GM21381 (cell line): Measurements from ENCODE around the gene PEX5L.

ENCODE experiments used
- ATAC-seq: cut with Tn5 transposase; IDR thresholded peaks from one replicate; pipeline ENCODE4 v1.9.1; 2021; ENCODE audit warnings: mild to moderate bottlenecking, moderate library complexity; ENCODE audit not compliant: unreplicated experiment

The PEX5L gene

DNA sequence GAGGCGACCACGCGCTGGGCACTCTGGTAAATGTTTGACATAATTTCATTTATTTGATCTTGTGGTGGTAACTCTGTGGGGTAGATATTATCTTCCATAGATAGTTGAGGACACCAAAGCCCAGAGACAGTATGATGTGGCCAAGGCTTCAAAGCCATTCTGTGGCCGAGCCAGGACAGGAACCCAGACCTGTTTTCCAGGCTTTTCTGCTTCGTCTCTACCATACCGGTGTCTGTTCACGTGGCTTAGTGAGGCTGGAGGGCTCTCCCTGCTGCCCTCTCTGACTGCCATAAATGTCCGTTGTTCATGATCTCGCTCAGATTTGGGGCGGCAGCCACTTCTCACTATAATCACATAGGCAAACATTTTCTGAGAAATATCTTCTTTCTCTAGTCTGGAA, 134.7 kb downstream of the PEX5L start:
- ATAC-seq, result no peak

DNA sequence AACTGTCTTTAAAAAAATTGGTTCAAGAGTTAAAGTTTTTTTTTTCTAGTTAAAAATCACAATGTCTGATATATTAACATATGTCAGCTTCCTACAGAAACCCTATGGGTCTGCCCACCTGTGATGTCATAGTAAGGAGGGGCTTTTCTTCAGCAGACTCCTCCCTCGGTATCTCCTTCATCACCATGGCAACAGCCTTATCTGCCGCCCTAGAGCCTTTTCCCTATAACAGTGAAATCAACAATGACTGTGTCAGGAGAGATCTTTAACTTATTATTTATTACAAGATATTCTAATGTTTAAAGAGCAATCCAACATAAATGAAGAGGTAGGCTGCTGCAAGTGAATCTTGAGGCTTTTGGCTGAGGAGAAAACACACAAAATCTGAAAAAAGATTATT, 138.7 kb downstream of the PEX5L start:
- ATAC-seq, result peak; percentile 96

DNA sequence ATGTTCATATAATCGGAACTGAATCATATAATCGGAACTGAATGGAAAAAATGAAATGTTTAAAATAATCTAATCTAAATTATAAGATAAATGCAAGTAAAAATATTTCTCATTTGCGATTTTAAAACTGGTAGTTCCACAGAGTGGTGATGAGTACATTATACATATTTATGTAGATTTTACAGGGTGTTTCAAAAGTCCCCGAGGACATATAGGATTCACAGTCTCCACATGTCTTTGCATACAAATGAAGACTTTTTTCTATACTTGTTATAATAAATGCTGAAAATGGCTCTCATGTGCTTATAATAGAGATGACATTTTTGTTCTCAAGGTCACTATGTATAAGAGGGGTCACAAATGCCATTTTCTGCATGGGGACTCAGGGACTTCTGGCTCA, 139.5 kb downstream of the PEX5L start:
- no peak for ATAC-seq

DNA sequence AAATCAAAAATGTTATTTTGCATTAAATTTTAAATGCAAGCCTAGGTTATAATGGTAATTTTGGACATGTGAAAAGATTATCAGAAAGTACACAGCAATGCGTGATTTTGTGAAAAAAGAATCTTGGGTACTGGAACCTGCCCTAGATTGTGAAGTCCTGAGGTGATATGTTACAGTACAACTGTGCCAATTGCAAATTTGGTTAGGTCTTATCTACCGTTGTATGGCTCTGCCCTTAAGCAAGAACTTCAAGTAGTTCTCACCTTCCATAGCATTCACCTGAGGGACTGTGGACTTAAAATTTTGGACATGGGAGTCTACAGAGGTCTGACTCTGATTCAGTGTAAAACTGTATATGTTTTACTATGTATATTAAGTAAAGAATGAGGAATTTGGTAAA, 140.2 kb downstream of the PEX5L start:
- ATAC-seq, result no peak

DNA sequence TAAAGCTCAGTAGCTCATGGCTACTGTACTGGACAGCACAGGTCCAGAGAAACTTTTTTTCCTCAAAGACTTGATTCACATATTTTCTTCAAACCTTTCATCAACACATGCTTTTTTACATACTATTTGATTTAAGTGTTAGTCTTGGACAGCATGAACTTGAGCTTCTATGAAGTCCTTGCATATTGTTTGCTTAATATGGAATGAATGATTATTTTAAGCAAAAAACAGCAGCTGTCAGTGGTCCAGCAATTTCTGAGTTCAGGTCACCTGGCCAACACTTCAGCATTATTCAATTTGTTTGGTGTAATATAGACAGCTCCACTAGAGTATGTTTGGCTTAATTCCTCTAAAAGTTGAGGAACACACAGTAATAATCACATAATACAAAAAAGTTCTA, 141.4 kb downstream of the PEX5L start:
- no peak for ATAC-seq

DNA sequence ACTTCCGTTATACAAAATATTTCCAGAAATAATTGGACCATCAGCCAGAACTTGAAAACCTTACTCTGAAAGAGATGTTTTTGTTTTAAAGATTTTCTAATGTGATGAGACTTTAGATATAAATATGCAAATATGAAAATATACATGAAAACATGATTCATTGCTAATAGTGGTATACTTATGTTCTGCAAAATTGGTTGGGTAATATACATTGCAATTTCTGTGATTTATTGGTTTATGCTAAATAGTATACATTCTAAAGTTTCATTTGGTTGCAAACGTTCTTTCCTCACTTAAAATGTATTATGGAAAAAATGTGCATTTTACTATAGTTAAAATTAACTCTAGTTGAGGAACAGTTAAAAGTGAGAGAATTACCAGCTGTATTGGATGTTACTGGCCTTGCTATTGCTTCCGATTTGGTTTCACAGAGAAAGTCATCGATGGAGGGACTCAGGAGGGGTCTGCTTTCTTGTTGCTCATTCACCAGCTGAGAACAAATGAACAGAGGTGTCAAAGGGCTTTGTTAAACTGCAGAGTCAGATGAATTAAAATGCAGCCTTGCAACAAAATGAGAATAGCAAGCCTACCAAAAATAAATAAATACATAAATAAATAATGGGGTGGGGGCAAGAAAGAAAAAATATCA, 149.3 kb downstream of the PEX5L start:
- ATAC-seq, result no peak

DNA sequence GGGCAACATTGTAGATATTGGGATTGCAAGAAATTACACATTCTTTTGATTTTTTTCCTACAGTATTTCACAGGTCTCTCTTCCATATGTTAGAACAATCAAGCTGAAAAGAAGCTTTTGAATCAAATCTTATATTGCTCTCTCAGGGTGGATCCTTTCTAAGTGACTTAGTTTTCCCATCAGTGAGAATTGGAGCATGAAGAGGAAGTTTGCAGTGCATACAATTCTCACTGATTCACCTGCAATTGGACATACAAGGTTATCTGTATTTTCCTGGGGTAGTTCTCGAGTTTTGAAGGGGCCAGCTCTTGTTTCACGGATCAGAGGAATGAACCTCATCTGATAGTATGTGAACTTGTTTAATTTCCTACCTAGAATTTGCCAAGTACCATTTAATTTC, 150.8 kb downstream of the PEX5L start:
- ATAC-seq, result no peak

DNA sequence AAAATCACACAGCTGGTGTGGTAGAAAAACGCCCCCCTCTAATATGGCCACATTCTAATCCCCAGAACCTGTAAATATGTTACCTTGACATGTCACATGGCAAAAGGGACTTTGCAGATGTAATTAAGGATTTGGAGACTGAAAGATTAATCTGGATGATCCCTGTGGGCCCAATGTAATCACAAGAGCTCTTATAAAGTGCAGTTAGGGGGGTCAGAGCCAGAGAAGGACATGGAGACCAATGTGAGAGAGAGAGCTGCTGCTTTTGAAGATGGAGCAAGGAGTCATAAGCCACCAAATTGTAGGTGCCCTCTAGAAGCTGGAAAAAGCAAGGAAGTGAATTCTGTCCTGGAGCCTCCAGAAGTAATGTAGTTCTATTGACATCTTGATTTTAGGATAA, 152.6 kb downstream of the PEX5L start:
- ATAC-seq, result no peak

DNA sequence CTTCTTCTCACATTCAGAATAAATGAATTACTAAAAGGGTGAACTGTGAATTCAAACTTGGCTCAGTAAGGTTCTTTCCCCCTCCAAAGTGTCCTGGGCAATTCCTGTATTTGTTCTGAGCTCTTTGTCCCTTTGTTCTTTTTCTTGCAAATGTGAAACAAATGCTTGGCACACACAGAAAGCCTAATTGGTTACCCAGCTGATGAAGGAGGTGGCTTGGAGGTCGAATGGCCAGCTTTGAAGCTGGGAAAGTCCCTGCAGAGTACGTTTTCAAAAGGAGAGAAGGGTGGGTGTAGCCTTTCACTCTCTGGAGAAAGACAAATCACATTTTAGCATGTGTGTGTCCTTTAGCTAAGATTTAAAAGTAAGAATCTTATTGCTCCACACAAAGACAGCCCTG, 154.4 kb downstream of the PEX5L start:
- ATAC-seq, result peak; percentile 73

DNA sequence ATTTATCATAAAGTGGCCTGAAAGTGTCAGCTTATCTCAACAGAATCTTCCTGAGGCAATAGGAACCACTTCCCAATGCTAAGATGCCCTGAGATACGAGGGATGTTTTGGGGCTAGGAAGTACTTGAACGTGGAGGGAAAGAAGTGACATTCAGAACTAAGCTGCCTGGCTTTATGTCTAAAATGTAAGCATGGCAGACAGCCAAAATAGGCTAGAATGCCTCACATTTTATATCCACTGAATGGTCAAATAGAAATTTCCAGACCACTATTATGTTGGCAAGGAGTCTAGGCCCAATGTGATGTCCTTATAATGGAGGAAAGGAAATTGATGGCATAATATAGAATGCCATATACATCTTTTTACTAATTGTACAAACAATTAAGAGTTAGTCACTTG, 154.9 kb downstream of the PEX5L start:
- no peak for ATAC-seq

DNA sequence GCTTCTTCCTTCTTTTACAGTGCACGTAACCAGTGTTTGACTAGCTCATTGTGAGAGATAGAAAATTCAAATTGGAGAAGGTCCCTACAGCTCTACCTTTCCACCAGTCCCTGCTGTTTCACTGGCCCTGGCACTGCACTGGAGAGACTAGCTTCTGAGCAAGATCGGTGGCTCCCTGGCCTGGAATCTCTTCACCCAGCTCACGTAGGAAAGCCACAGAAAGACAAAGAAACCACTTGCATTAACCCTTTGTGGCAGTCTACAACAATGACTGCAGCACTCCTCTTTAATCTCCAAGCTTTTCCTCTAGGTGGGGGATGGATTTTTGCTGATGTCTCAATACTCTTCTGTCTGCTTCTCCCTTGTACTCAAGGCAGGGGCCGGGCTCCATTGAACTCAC, 155.9 kb downstream of the PEX5L start:
- ATAC-seq, result no peak

DNA sequence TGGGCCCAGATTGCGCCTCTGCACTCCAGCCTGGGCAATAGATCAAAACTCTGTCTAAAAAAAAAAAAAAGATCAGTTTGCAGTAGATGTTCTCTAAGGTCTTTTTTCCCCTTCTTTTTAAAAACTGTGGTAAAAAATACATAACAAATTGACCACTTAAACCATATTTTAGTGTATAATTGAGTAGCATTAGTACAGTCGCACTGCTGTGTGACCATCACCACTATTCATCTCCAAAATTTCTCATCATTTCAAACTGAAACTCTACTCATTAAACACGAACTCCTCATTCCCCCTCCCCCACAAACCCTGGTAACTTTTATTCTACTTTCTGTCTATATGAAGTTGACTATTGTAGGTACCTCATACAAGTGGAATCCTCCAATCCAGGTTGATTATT, 160.3 kb downstream of the PEX5L start:
- no peak for ATAC-seq

DNA sequence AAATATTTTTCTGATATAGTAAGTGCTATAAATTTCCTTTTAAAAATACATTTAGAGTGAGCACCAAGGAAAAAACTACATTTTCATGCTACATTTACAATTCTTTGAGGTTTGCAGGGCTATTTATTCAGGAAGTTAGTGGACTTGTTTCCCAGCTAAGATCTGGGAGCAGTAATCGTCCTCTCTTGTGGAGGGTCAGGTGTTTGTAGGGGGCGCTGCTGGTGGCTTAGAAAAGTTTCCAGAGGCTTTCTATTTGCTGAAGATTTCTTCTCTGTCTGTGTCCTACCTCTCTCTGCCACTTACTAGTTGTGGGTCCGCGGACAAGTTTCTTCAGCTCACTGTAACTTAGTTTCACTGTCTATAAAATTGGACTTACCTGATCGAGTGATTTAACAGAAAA, 163.9 kb downstream of the PEX5L start:
- no peak for ATAC-seq

DNA sequence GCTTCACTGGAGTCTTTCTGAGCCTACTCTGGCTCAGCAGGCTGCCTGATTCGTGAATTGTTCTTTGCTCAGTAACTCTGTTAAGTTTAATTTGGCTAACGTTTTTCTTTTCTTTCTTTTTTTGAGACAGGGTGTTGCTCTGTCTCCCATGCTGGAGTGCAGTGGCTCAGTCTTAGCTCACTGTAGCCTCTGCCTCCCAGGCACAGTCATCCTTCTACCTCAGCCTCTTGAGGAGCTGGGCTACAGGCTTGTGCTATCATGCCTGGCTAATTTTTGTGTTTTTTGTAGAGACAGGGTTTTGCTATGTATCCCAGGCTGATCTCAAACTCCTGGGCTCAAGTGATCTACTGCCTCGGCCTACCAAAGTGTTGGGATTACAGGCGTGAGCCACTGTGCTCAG, 165.0 kb downstream of the PEX5L start:
- no peak for ATAC-seq

DNA sequence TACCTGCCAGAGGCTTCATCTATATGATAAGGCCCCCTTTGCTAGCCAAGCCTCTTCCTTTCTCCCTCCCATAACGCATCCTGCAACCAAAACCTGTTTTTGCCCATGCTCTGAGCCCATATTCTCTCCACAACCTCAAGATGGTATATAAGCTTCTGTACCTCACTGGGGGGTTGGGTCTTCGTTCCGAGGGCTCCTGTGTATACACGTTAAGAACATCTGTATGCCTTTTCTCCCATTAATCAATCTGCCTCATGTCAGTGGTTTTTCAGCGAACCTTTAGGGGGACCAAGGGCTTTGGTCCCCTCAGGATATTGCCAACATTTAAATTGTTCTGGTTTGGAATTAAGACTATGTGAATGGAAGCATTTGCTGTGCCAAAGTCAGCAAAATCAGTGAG, 168.0 kb downstream of the PEX5L start:
- ATAC-seq, result no peak

DNA sequence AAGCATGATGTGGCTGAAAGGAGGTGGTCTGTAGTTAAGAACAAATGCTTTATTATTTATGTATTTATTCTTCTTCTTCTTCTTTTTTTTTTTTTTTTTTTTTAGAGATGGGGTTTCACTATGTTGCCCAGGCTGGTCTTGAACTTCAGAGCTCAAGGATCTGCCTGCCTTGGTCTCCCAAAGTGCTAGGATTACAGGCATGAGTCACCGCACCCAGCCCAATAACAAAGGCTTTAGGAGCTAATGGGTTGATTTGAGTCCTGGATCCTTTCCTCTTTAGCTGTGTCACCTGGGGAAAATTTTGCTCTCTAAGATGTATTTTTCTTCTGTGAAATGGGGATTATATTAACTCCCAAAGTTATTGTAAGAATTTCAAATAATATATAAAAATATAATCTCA, 168.8 kb downstream of the PEX5L start:
- no peak for ATAC-seq

DNA sequence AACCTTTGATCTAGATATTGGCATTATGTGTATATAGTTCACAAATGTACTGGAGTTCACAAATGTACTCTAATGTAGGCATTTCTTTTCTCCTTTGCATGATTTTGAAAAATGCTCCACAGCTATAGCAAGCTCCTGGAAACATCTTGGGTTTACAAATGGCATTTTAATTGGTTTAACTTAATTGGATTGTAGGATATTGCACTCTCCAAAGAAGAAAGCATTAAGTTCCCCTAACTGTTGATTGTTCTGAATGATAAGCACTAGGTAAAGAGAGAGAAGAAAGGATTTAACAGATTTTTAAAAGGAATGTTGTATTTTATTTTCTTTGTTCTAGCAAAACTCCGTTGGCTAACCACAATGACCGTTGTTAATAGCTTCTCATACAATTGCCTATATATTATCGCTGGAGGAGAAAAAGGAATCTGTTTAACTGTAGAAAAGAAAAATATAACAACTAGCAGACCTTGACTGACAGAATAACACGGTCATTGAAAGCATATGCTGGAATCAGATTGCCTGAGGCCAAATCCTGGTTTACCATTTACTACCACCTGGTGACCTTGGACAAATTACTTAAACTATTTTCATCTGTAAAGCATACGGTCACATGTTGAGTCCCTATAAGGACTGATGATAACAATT, 170.8 kb downstream of the PEX5L start:
- ATAC-seq, result no peak

DNA sequence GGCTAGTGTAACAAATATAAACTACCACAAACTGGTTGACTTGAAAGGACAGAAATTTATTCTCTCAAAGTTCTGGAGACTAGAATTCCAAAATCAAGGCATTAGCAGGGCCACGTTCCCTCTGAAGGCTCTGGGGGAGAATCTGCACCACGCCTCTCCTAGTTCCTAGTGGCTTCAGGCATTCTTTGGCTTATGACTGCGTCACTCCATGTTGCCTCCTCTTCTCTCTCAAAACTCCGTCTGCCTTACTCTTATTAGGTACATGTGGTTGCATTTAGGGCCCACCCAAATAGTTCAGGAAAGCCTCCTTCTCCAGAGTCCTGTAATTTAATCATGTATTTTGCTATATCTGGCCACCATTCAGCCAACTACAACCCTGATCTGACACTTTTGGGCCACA, 174.8 kb downstream of the PEX5L start:
- no peak for ATAC-seq

DNA sequence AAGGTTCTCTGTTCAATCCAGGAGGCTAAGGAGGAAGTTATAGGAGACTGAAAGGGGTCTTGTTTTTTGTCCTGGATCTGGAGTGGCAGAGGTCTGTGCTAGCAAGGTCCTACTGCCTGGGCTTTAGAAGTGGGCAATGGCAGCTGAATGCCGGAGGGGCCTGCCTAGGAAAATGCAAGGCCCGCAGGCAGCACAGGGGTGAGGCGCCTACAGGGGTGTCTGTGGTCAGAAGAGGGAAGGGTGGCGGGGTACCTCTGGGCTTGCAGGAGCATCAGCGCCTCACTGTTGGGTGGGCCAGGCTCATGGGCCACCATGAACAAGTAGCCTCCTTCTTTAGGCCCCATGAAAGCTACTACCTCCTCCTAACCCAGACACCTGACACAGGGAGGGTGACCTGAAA, 175.4 kb downstream of the PEX5L start:
- ATAC-seq, result no peak

DNA sequence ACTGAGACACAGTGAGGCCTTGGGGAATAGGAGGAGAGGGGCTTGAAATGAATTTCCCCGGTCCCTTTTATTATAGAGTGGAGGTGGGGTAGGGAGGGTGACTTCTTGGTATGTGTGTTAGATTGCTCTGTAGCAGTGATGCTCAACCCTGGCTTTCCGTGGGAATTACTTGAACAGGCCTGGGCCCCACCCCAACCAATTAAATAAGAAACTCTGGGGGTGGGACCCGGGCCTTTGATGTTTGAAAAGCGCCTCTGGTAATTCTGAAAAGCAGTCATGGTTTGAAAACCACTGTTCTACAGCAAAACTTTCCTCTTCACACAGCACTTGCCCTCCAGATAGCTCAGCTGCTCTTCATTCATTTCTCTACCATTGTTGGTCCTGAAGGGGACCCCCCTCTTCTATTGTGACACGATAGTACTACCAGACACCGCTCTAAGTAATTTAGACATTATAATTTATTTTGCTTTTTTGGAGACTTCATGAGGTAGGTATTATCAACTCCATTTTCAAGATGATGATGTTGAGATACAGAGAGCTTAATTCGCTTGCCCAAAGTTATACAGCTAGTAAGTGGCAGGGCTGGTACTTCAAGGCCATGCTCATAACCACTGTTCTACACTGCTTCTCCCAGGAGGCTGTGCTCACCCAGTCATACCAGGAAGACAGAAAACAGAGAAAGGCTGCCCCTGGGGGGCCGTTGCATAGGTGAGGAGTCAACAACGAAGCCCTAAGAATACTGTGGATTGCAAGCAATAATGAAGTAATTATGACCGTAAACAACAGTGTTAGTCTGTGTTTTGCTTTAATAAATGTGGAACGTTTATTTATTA, 176.2 kb downstream of the PEX5L start:
- ATAC-seq, result no peak

DNA sequence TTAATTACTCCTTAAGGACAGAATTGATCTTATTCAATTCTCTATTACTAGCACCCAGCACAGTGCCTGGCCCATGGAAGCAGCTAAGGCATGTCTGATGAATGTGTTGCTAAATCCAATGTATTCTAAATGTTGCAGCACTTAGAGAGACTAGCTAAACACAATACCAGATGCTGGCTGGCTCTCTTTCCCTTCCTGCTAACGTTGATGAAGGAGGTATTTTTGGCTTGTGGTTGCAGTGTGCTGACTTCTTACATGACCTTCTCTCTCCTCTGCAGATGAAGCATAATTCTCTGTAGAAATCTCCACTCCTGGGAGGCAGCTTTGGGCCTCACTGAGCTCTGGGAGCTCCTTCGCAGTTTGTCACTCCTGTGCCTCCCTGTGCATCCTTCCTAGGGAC, 183.6 kb downstream of the PEX5L start:
- ATAC-seq, result peak; percentile 43
